ENCODE measurements around the gene SLC25A33.
"Not testable (repeated sequence)": the region's sequence is repeated elsewhere in the genome, so short reads cannot be mapped to it uniquely, and the experiment has no call there.

SLC25A33 gene

GRCh38 chr1:9515550-9515949 is 23.7 kb upstream of the SLC25A33 start:
- H3K4me1 ChIP-seq (ENCODE audit: control insufficient read depth, low read depth, low read length); H3K9ac ChIP-seq (ENCODE audit: low read length); H3K36me3 ChIP-seq (ENCODE audit: control insufficient read depth, low read depth, low read length); H3K27me3 ChIP-seq (ENCODE audit: control insufficient read depth, insufficient read depth, low read length); H3K4me3 ChIP-seq (ENCODE audit: low read length); H3K27ac ChIP-seq (ENCODE audit: low read length); H3K9me3 ChIP-seq (ENCODE audit: control insufficient read depth, low read depth, low read length): not testable (repeated sequence)

- Histone ChIP-seq H3K9ac (ENCODE audit: low read length) (no peak overlapping the region), H3K4me1 (ENCODE audit: control insufficient read depth, low read depth, low read length) (no peaks in the 10 kb centered on the region), H3K9me3 (ENCODE audit: control insufficient read depth, low read depth, low read length) (no peaks in the 10 kb centered on the region)
Measured at GRCh38 chr1:9518454-9518998, 20.7 kb upstream of the SLC25A33 start.

GRCh38 chr1:9520411-9520810 is 18.9 kb upstream of the SLC25A33 start:
- Histone ChIP-seq H3K27me3 (ENCODE audit: control insufficient read depth, insufficient read depth, low read length) (no peaks in the 10 kb centered on the region), H3K4me3 (ENCODE audit: low read length) (no peak overlapping the region), H3K9ac (ENCODE audit: low read length) (no peak overlapping the region), H3K27ac (ENCODE audit: low read length) (no peak overlapping the region), H3K36me3 (ENCODE audit: control insufficient read depth, low read depth, low read length) (no peaks in the 10 kb centered on the region), H3K9me3 (ENCODE audit: control insufficient read depth, low read depth, low read length) (no peaks in the 10 kb centered on the region), H3K4me1 (ENCODE audit: control insufficient read depth, low read depth, low read length) (no peaks in the 10 kb centered on the region)

More at GRCh38 chr1:9518454-9518998, 20.7 kb upstream of the SLC25A33 start:
- no peaks in the 10 kb centered on the region for H3K27me3 ChIP-seq (ENCODE audit: control insufficient read depth, insufficient read depth, low read length)
- H3K4me3 ChIP-seq (ENCODE audit: low read length): no peak overlapping the region
- H3K27ac ChIP-seq (ENCODE audit: low read length): no peak overlapping the region
- no peaks in the 10 kb centered on the region for H3K36me3 ChIP-seq (ENCODE audit: control insufficient read depth, low read depth, low read length)

- H3K9ac ChIP-seq (ENCODE audit: low read length): no peak overlapping the region
- no peak overlapping the region for H3K27ac ChIP-seq (ENCODE audit: low read length)
- no peaks in the 10 kb centered on the region for H3K9me3 ChIP-seq (ENCODE audit: control insufficient read depth, low read depth, low read length)
- H3K4me3 ChIP-seq (ENCODE audit: low read length): no peak overlapping the region
- no peaks in the 10 kb centered on the region for H3K27me3 ChIP-seq (ENCODE audit: control insufficient read depth, insufficient read depth, low read length)
- no peaks in the 10 kb centered on the region for H3K36me3 ChIP-seq (ENCODE audit: control insufficient read depth, low read depth, low read length)
- no peaks in the 10 kb centered on the region for H3K4me1 ChIP-seq (ENCODE audit: control insufficient read depth, low read depth, low read length)
Measured at GRCh38 chr1:9529190-9529589, 10.1 kb upstream of the SLC25A33 start.

GRCh38 chr1:9530320-9530719 is 8.9 kb upstream of the SLC25A33 start:
- H3K27me3 ChIP-seq (ENCODE audit: control insufficient read depth, insufficient read depth, low read length): no peaks in the 10 kb centered on the region
- no peaks in the 10 kb centered on the region for H3K9me3 ChIP-seq (ENCODE audit: control insufficient read depth, low read depth, low read length)
- no peak overlapping the region for H3K27ac ChIP-seq (ENCODE audit: low read length)
- no peak overlapping the region for H3K4me3 ChIP-seq (ENCODE audit: low read length)
- H3K4me1 ChIP-seq (ENCODE audit: control insufficient read depth, low read depth, low read length): no peaks in the 10 kb centered on the region
- H3K9ac ChIP-seq (ENCODE audit: low read length): no peak overlapping the region
- no peaks in the 10 kb centered on the region for H3K36me3 ChIP-seq (ENCODE audit: control insufficient read depth, low read depth, low read length)

GRCh38 chr1:9534953-9535352 is 4.3 kb upstream of the SLC25A33 start:
- H3K9ac ChIP-seq (ENCODE audit: low read length): no peak overlapping the region
- H3K4me1 ChIP-seq (ENCODE audit: control insufficient read depth, low read depth, low read length): peaks cover 9% of the 10 kb centered on the region
- no peaks in the 10 kb centered on the region for H3K36me3 ChIP-seq (ENCODE audit: control insufficient read depth, low read depth, low read length)
- H3K9me3 ChIP-seq (ENCODE audit: control insufficient read depth, low read depth, low read length): no peaks in the 10 kb centered on the region
- H3K27me3 ChIP-seq (ENCODE audit: control insufficient read depth, insufficient read depth, low read length): no peaks in the 10 kb centered on the region
- H3K4me3 ChIP-seq (ENCODE audit: low read length): no peak overlapping the region
- no peak overlapping the region for H3K27ac ChIP-seq (ENCODE audit: low read length)

- Histone ChIP-seq H3K36me3 (ENCODE audit: control insufficient read depth, low read depth, low read length) (no peaks in the 10 kb centered on the region), H3K27me3 (ENCODE audit: control insufficient read depth, insufficient read depth, low read length) (no peaks in the 10 kb centered on the region), H3K27ac (ENCODE audit: low read length) (no peak overlapping the region), H3K4me3 (ENCODE audit: low read length) (no peak overlapping the region), H3K9me3 (ENCODE audit: control insufficient read depth, low read depth, low read length) (no peaks in the 10 kb centered on the region), H3K4me1 (ENCODE audit: control insufficient read depth, low read depth, low read length) (peaks cover 13% of the 10 kb centered on the region), H3K9ac (ENCODE audit: low read length) (no peak overlapping the region)
Measured at GRCh38 chr1:9536301-9536700, 3.0 kb upstream of the SLC25A33 start.

- Histone ChIP-seq H3K4me1 (ENCODE audit: control insufficient read depth, low read depth, low read length) (peaks cover 13% of the 10 kb centered on the region), H3K27me3 (ENCODE audit: control insufficient read depth, insufficient read depth, low read length) (no peaks in the 10 kb centered on the region), H3K9me3 (ENCODE audit: control insufficient read depth, low read depth, low read length) (no peaks in the 10 kb centered on the region), H3K4me3 (ENCODE audit: low read length) (no peak overlapping the region), H3K27ac (ENCODE audit: low read length) (no peak overlapping the region), H3K9ac (ENCODE audit: low read length) (no peak overlapping the region), H3K36me3 (ENCODE audit: control insufficient read depth, low read depth, low read length) (no peaks in the 10 kb centered on the region)
Measured at GRCh38 chr1:9537863-9538668, 1.2 kb upstream of the SLC25A33 start.

- Histone ChIP-seq H3K27ac (ENCODE audit: low read length) (no peak overlapping the region), H3K9ac (ENCODE audit: low read length) (no peak overlapping the region), H3K4me1 (ENCODE audit: control insufficient read depth, low read depth, low read length) (peaks cover 13% of the 10 kb centered on the region), H3K27me3 (ENCODE audit: control insufficient read depth, insufficient read depth, low read length) (no peaks in the 10 kb centered on the region), H3K36me3 (ENCODE audit: control insufficient read depth, low read depth, low read length) (no peaks in the 10 kb centered on the region), H3K9me3 (ENCODE audit: control insufficient read depth, low read depth, low read length) (no peaks in the 10 kb centered on the region), H3K4me3 (ENCODE audit: low read length) (peak overlapping the region; percentile 25)
Measured at GRCh38 chr1:9538669-9539164, 548 bp upstream of the SLC25A33 start.

- peak overlapping the region; percentile 59 for H3K9ac ChIP-seq (ENCODE audit: low read length)
- H3K4me1 ChIP-seq (ENCODE audit: control insufficient read depth, low read depth, low read length): peaks cover 13% of the 10 kb centered on the region
- no peaks in the 10 kb centered on the region for H3K27me3 ChIP-seq (ENCODE audit: control insufficient read depth, insufficient read depth, low read length)
- H3K9me3 ChIP-seq (ENCODE audit: control insufficient read depth, low read depth, low read length): no peaks in the 10 kb centered on the region
- peak overlapping the region; percentile 81 for H3K4me3 ChIP-seq (ENCODE audit: low read length)
- no peak overlapping the region for H3K27ac ChIP-seq (ENCODE audit: low read length)
- H3K36me3 ChIP-seq (ENCODE audit: control insufficient read depth, low read depth, low read length): no peaks in the 10 kb centered on the region
Measured at GRCh38 chr1:9539829-9540550, 725 bp downstream of the SLC25A33 start.

GRCh38 chr1:9542430-9542829 is 3.2 kb downstream of the SLC25A33 start:
- Histone ChIP-seq H3K27me3 (ENCODE audit: control insufficient read depth, insufficient read depth, low read length) (no peaks in the 10 kb centered on the region), H3K36me3 (ENCODE audit: control insufficient read depth, low read depth, low read length) (no peaks in the 10 kb centered on the region), H3K27ac (ENCODE audit: low read length) (no peak overlapping the region), H3K4me3 (ENCODE audit: low read length) (no peak overlapping the region), H3K9me3 (ENCODE audit: control insufficient read depth, low read depth, low read length) (no peaks in the 10 kb centered on the region), H3K4me1 (ENCODE audit: control insufficient read depth, low read depth, low read length) (peaks cover 13% of the 10 kb centered on the region), H3K9ac (ENCODE audit: low read length) (no peak overlapping the region)

All from iPS-18a (cell line).